Smooth muscle cell of the brain vasculature (primary cell): ENCODE results near the gene BICDL1.
A peak's percentile ranks its signal among the peaks of the same experiment; 100 is the strongest.

ENCODE experiments used
- DNase-seq: peaks from one replicate; pipeline ENCODE4 v3.0.0-alpha.2; 2012; ENCODE audit warnings: low read depth, low spot score

The BICDL1 gene

GRCh38 chr12:120081641-120082040 lies 92.6 kb downstream of the BICDL1 start:
- no peak for DNase-seq

- no peak for DNase-seq
Observed at GRCh38 chr12:120085920-120086645, 97.0 kb downstream of the BICDL1 start.

- peak; percentile 83 for DNase-seq
Observed at GRCh38 chr12:120086801-120087621, 98.0 kb downstream of the BICDL1 start.

- DNase-seq = no peak
Observed at GRCh38 chr12:120089105-120089504, 100.1 kb downstream of the BICDL1 start.

- DNase-seq = no peak
Observed at GRCh38 chr12:120089796-120090195, 100.8 kb downstream of the BICDL1 start.

- DNase-seq = no peak
Observed at GRCh38 chr12:120090206-120090605, 101.2 kb downstream of the BICDL1 start.

- DNase-seq = no peak
Observed at GRCh38 chr12:120090626-120091295, 101.7 kb downstream of the BICDL1 start.

GRCh38 chr12:120091371-120092090 lies 102.5 kb downstream of the BICDL1 start:
- no peak for DNase-seq

- DNase-seq = no peak
Observed at GRCh38 chr12:120092551-120093335, 103.7 kb downstream of the BICDL1 start.

- DNase-seq = no peak
Observed at GRCh38 chr12:120093336-120093591, 104.2 kb downstream of the BICDL1 start.

- no peak for DNase-seq
Observed at GRCh38 chr12:120093592-120094355, 104.7 kb downstream of the BICDL1 start.

GRCh38 chr12:120094485-120094884 lies 105.4 kb downstream of the BICDL1 start:
- DNase-seq = no peak

GRCh38 chr12:120095331-120095730 lies 106.3 kb downstream of the BICDL1 start:
- no peak for DNase-seq

- DNase-seq = no peak
Observed at GRCh38 chr12:120095736-120096135, 106.7 kb downstream of the BICDL1 start.

GRCh38 chr12:120096671-120097202 lies 107.7 kb downstream of the BICDL1 start:
- DNase-seq = no peak

- DNase-seq = no peak
Observed at GRCh38 chr12:120098756-120099470, 109.9 kb downstream of the BICDL1 start.

GRCh38 chr12:120099738-120100137 lies 110.7 kb downstream of the BICDL1 start:
- DNase-seq = no peak

- DNase-seq = no peak
Observed at GRCh38 chr12:120100630-120101029, 111.6 kb downstream of the BICDL1 start.

- DNase-seq = no peak
Observed at GRCh38 chr12:120101182-120101581, 112.1 kb downstream of the BICDL1 start.

- DNase-seq = no peak
Observed at GRCh38 chr12:120101617-120102016, 112.6 kb downstream of the BICDL1 start.
